A549 (cell line): Measurements from ENCODE around the gene ADI1.

Experiments
- CBX2 ChIP-seq: fragments of 200-600 bp; sonication (generic); IDR thresholded peaks from 2 replicates; pipeline ENCODE4 v1.6.1; 2016; ENCODE audit warnings: low read depth, mild to moderate bottlenecking, borderline replicate concordance
- CEBPB ChIP-seq, 2 experiments: fragments of >200 bp in 1 of 2; sonication (Bioruptor Twin) in 1 of 2; formaldehyde crosslinking in 1 of 2; IDR thresholded peaks; 2 replicates each; pipeline ENCODE4 v1.6.1; 2012 to 2016
- CHD4 ChIP-seq: fragments of 200-600 bp; sonication (generic); IDR thresholded peaks from 2 replicates; pipeline ENCODE4 v1.6.1; 2016; ENCODE audit warnings: antibody characterized with exemption, mild to moderate bottlenecking, borderline replicate concordance
- MYC ChIP-seq: IDR thresholded peaks from 2 replicates; pipeline ENCODE4 v1.6.1; 2012; ENCODE audit warnings: mild to moderate bottlenecking, inconsistent platforms, low read length, improper control_type of control experiment, borderline replicate concordance
- NPAS2 ChIP-seq: fragments of 250-450 bp; sonication (Bioruptor Pico); IDR thresholded peaks from 2 replicates; pipeline ENCODE4 v1.8.0; 2022; ENCODE audit warnings: mild to moderate bottlenecking, moderate library complexity, borderline replicate concordance
- POLR2A ChIP-seq: IDR thresholded peaks from 2 replicates; pipeline ENCODE4 v1.6.1; 2012; ENCODE audit warnings: mild to moderate bottlenecking, low read length
- RCOR1 ChIP-seq: fragments of 150-350 bp; IDR thresholded peaks from 2 replicates; pipeline ENCODE4 v1.6.1; 2014; ENCODE audit warnings: antibody characterized with exemption, low read length, low read depth
- SMC3 ChIP-seq: fragments of >200 bp; sonication (Bioruptor Twin); formaldehyde crosslinking; IDR thresholded peaks from 3 replicates; pipeline ENCODE4 v1.6.1; 2018; ENCODE audit warnings: inconsistent platforms
- TF ChIP-seq, protein P1 (sequence below): fragments of >200 bp; sonication (Bioruptor Twin); formaldehyde crosslinking; IDR thresholded peaks from 3 replicates; pipeline ENCODE4 v1.5.1; 2016
- TF ChIP-seq, protein P2 (sequence below): IDR thresholded peaks from 2 replicates; pipeline ENCODE4 v1.6.1; 2012

DNA sequence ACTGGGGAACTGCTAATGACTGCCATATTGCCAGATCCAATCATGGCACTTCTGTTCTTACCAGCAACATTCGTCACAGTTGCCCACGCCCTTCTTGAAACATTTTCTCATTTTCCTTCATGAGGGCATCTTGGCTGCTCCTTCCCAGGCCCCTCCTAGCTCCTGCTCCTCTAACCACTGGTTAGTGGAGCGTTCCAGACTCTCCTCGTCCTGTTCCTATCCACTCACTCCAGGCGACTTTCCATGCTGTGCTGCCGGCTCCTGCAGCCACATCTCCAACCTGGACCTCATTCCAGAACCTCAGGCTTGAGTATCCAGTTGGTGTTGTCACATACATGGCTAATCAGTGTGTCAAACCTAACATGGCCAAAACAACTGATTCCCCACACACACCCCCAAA, 1.3 kb upstream of the ADI1 start:
- TF ChIP-seq CEBPB (IDR thresholded peaks at IDR 0.05) (no peak), POLR2A (no peak), SMC3 (no peak), CHD4 (no peak), MYC (no peak), RCOR1 (no peak), CBX2 (no peak), NPAS2 (CRISPR knock-in tag) (no peak)
- TF ChIP-seq, protein P1, sequence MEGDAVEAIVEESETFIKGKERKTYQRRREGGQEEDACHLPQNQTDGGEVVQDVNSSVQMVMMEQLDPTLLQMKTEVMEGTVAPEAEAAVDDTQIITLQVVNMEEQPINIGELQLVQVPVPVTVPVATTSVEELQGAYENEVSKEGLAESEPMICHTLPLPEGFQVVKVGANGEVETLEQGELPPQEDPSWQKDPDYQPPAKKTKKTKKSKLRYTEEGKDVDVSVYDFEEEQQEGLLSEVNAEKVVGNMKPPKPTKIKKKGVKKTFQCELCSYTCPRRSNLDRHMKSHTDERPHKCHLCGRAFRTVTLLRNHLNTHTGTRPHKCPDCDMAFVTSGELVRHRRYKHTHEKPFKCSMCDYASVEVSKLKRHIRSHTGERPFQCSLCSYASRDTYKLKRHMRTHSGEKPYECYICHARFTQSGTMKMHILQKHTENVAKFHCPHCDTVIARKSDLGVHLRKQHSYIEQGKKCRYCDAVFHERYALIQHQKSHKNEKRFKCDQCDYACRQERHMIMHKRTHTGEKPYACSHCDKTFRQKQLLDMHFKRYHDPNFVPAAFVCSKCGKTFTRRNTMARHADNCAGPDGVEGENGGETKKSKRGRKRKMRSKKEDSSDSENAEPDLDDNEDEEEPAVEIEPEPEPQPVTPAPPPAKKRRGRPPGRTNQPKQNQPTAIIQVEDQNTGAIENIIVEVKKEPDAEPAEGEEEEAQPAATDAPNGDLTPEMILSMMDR = no peak
- TF ChIP-seq, protein P2, sequence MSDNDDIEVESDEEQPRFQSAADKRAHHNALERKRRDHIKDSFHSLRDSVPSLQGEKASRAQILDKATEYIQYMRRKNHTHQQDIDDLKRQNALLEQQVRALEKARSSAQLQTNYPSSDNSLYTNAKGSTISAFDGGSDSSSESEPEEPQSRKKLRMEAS = no peak
